GM21447 (cell line): ENCODE data around the gene OR51V1.
"Not testable (repeated sequence)": the region's sequence is repeated elsewhere in the genome, so short reads cannot be mapped to it uniquely, and the experiment has no call there.

Experiments
- ATAC-seq: cut with Tn5 transposase; IDR thresholded peaks from one replicate; pipeline ENCODE4 v1.9.1; 2021; ENCODE audit not compliant: unreplicated experiment

Gene OR51V1

GRCh38 chr11:5200582-5200981 is at the start of gene OR51V1:
TSS of gene OR51V1 (minus strand) at chr11:5200682. CDS start at chr11:5200682, 0 bp downstream.
- no peak for ATAC-seq

GRCh38 chr11:5249807-5250396 is 49.4 kb upstream of the OR51V1 start, which contains the start of gene HBG1:
TSS of gene HBG1 (minus strand) at chr11:5249857. CDS start at chr11:5249804, 53 bp downstream.
- ATAC-seq, result not testable (repeated sequence)

- not testable (repeated sequence) for ATAC-seq
These were observed 48.0 kb upstream of the OR51V1 start for GRCh38 chr11:5248498-5248897.

GRCh38 chr11:5247472-5248192 is 47.1 kb upstream of the OR51V1 start:
- no peak for ATAC-seq

GRCh38 chr11:5246772-5247471 is 46.4 kb upstream of the OR51V1 start:
- ATAC-seq, result no peak

GRCh38 chr11:5245155-5245554 is 44.7 kb upstream of the OR51V1 start:
- no peak for ATAC-seq

GRCh38 chr11:5243816-5244180 is 43.3 kb upstream of the OR51V1 start:
- ATAC-seq, result no peak

GRCh38 chr11:5242933-5243815 is 42.7 kb upstream of the OR51V1 start:
- no peak for ATAC-seq

GRCh38 chr11:5242208-5242607 is 41.7 kb upstream of the OR51V1 start:
- ATAC-seq, result no peak

- no peak for ATAC-seq
These were observed 41.0 kb upstream of the OR51V1 start for GRCh38 chr11:5241458-5241857.

- ATAC-seq, result no peak
These were observed 40.0 kb upstream of the OR51V1 start for GRCh38 chr11:5240458-5240857.

- no peak for ATAC-seq
These were observed 39.6 kb upstream of the OR51V1 start for GRCh38 chr11:5240056-5240455.

GRCh38 chr11:5239046-5239445 is 38.6 kb upstream of the OR51V1 start:
- ATAC-seq, result no peak

- no peak for ATAC-seq
These were observed 38.0 kb upstream of the OR51V1 start for GRCh38 chr11:5238486-5238885.

GRCh38 chr11:5237420-5237819 is 36.9 kb upstream of the OR51V1 start:
- ATAC-seq, result no peak

GRCh38 chr11:5235364-5236095 is 35.0 kb upstream of the OR51V1 start:
- no peak for ATAC-seq

- ATAC-seq, result peak; percentile 77
These were observed 33.9 kb upstream of the OR51V1 start, which contains the start of gene HBD for GRCh38 chr11:5234381-5234834. TSS of gene HBD (minus strand) at chr11:5234483. CDS start at chr11:5234433, 50 bp downstream.

GRCh38 chr11:5233307-5233706 is 32.8 kb upstream of the OR51V1 start:
- no peak for ATAC-seq

- no peak for ATAC-seq
These were observed 32.3 kb upstream of the OR51V1 start for GRCh38 chr11:5232821-5233220.

- no peak for ATAC-seq
These were observed 31.7 kb upstream of the OR51V1 start for GRCh38 chr11:5232176-5232575.
